Keratinocyte (primary cell): ENCODE measurements around the gene CLIP4.

Experiments used
- CTCF ChIP-seq, 3 experiments: IDR thresholded peaks in 1 of 3; conservative IDR thresholded peaks in 1 of 3; optimal IDR thresholded peaks in 1 of 3; 2 replicates in 2 of 3; 3 replicates in 1 of 3; pipeline versions ENCODE3 to v1.5.1; 2011; ENCODE audit warnings: low read length in 3 of 3, mild to moderate bottlenecking in 3 of 3, moderate library complexity in 2 of 3, control low read depth in 1 of 3, inconsistent platforms in 1 of 3; ENCODE audit not compliant: insufficient read depth in 2 of 3; ENCODE audit errors: extremely low read depth in 1 of 3
- EZH2 ChIP-seq: IDR thresholded peaks from one replicate; pipeline ENCODE4 v1.6.1; 2012; ENCODE audit warnings: inconsistent platforms, mild to moderate bottlenecking, low read length, moderate library complexity

- no peak for TF ChIP-seq CTCF (optimal IDR thresholded peaks at IDR 0.05 in 1 of 3, IDR thresholded peaks at IDR 0.05 in 1 of 3, conservative IDR thresholded peaks at IDR 0.05 in 1 of 3; ENCODE audit: extremely low read depth in 1 of 3, insufficient read depth in 2 of 3, low read length in 3 of 3)
- TF ChIP-seq EZH2 = no peak
Measured at GRCh38 chr2:29130295-29130694, 15.1 kb downstream of the CLIP4 start.
